WTC11 (cell line): ENCODE measurements around the gene KIF5A.

Experiments
- ATF3 ChIP-seq: sonication (generic); formaldehyde crosslinking; conservative IDR thresholded peaks from 2 replicates; pipeline ENCODE4 v1.8.1; 2022; ENCODE audit warnings: mild to moderate bottlenecking, missing genetic modification reagents
- E2F5 ChIP-seq: sonication (generic); formaldehyde crosslinking; IDR thresholded peaks from 2 replicates; pipeline ENCODE4 v1.8.1; 2022; ENCODE audit warnings: mild to moderate bottlenecking, moderate library complexity, missing genetic modification reagents
- JUN ChIP-seq: sonication (generic); formaldehyde crosslinking; IDR thresholded peaks from 2 replicates; pipeline ENCODE4 v1.8.0; 2023; ENCODE audit warnings: mild to moderate bottlenecking, missing genetic modification reagents
- NR2C2 ChIP-seq: sonication (generic); formaldehyde crosslinking; IDR thresholded peaks from 2 replicates; pipeline ENCODE4 v1.8.0; 2022; ENCODE audit warnings: mild to moderate bottlenecking, missing genetic modification reagents
- NR3C1 ChIP-seq: sonication (generic); formaldehyde crosslinking; conservative IDR thresholded peaks from 2 replicates; pipeline ENCODE4 v1.8.1; 2023; ENCODE audit warnings: low read depth, mild to moderate bottlenecking, missing genetic modification reagents
- TCF7 ChIP-seq: sonication (generic); formaldehyde crosslinking; IDR thresholded peaks from 2 replicates; pipeline ENCODE4 v1.8.0; 2022; ENCODE audit warnings: mild to moderate bottlenecking, low read depth, missing genetic modification reagents, moderate library complexity
- TEAD4 ChIP-seq: sonication (generic); formaldehyde crosslinking; IDR thresholded peaks from 2 replicates; pipeline ENCODE4 v1.8.0; 2022; ENCODE audit warnings: mild to moderate bottlenecking, missing genetic modification reagents
- TF ChIP-seq, protein P1 (sequence below): fragments of 200-600 bp; IDR thresholded peaks from 2 replicates; pipeline ENCODE4 v1.8.0; 2022; ENCODE audit warnings: antibody characterized with exemption
- TF ChIP-seq, protein P2 (sequence below): fragments of 250-450 bp; sonication (Bioruptor Pico); IDR thresholded peaks from 2 replicates; pipeline ENCODE4 v1.9.0; 2021; ENCODE audit warnings: moderate library complexity, mild to moderate bottlenecking, inconsistent platforms, borderline replicate concordance
- TF ChIP-seq, protein P3 (sequence below): sonication (generic); formaldehyde crosslinking; IDR thresholded peaks from 2 replicates; pipeline ENCODE4 v1.8.1; 2023; ENCODE audit warnings: mild to moderate bottlenecking, missing genetic modification reagents, moderate library complexity
- TF ChIP-seq, protein P4 (sequence below): fragments of 250-450 bp; sonication (Bioruptor Pico); IDR thresholded peaks from 2 replicates; pipeline ENCODE4 v2.1.2; 2022; ENCODE audit warnings: mild to moderate bottlenecking, moderate library complexity

DNA sequence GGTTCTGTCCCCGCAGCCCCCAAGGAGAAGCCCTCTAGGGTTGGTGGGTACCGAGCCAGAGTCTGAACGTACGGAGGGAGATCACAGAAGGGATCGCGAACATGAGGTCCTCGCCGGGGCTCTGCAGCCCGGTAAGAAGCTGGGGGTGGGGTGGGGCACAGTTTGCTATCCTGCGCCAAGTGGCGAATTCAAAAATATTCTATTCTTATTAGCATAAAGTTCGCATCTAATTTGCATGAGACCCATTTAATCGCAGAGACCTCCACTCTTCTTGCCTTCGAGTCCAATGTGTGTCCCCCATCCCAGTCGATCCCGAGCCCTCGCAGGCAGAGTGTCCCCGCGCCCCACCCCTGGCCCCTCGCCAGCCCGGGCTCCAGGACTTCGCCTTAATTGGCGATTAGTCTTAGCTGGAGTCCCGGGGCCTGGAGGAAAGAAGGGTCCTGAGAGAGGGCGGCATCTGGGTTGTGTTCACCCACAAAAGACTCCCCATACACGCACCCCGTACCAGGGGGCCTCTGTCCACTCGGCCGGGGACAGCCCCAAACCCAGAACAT, 60.8 kb downstream of the KIF5A start:
- TF ChIP-seq ATF3 (CRISPR knock-in tag) (no peak), JUN (no peak), NR2C2 (CRISPR knock-in tag) (no peak), E2F5 (CRISPR knock-in tag) (no peak), NR3C1 (CRISPR knock-in tag) (no peak), TCF7 (CRISPR knock-in tag) (no peak), TEAD4 (CRISPR knock-in tag) (no peak)
- TF ChIP-seq, protein P1, sequence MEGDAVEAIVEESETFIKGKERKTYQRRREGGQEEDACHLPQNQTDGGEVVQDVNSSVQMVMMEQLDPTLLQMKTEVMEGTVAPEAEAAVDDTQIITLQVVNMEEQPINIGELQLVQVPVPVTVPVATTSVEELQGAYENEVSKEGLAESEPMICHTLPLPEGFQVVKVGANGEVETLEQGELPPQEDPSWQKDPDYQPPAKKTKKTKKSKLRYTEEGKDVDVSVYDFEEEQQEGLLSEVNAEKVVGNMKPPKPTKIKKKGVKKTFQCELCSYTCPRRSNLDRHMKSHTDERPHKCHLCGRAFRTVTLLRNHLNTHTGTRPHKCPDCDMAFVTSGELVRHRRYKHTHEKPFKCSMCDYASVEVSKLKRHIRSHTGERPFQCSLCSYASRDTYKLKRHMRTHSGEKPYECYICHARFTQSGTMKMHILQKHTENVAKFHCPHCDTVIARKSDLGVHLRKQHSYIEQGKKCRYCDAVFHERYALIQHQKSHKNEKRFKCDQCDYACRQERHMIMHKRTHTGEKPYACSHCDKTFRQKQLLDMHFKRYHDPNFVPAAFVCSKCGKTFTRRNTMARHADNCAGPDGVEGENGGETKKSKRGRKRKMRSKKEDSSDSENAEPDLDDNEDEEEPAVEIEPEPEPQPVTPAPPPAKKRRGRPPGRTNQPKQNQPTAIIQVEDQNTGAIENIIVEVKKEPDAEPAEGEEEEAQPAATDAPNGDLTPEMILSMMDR, result no peak
- TF ChIP-seq, protein P2, sequence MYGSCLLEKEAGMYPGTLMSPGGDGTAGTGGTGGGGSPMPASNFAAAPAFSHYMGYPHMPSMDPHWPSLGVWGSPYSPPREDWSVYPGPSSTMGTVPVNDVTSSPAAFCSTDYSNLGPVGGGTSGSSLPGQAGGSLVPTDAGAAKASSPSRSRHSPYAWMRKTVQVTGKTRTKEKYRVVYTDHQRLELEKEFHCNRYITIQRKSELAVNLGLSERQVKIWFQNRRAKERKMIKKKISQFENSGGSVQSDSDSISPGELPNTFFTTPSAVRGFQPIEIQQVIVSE (CRISPR knock-in tag), result no peak
- TF ChIP-seq, protein P3, sequence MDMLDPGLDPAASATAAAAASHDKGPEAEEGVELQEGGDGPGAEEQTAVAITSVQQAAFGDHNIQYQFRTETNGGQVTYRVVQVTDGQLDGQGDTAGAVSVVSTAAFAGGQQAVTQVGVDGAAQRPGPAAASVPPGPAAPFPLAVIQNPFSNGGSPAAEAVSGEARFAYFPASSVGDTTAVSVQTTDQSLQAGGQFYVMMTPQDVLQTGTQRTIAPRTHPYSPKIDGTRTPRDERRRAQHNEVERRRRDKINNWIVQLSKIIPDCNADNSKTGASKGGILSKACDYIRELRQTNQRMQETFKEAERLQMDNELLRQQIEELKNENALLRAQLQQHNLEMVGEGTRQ (CRISPR knock-in tag), result no peak
- TF ChIP-seq, protein P4, sequence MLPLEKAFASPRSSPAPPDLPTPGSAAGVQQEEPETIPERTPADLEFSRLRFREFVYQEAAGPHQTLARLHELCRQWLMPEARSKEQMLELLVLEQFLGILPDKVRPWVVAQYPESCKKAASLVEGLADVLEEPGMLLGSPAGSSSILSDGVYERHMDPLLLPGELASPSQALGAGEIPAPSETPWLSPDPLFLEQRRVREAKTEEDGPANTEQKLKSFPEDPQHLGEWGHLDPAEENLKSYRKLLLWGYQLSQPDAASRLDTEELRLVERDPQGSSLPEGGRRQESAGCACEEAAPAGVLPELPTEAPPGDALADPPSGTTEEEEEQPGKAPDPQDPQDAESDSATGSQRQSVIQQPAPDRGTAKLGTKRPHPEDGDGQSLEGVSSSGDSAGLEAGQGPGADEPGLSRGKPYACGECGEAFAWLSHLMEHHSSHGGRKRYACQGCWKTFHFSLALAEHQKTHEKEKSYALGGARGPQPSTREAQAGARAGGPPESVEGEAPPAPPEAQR (CRISPR knock-in tag), result no peak
